ENCODE measurements around the gene LLGL2.

Gene LLGL2

GRCh38 chr17:75549246-75550138, 24.0 kb downstream of the LLGL2 start:
- peak; percentile 81 for DNase-seq (ENCODE audit: low read depth, low spot score)

GRCh38 chr17:75550139-75550465, 24.6 kb downstream of the LLGL2 start:
- DNase-seq (ENCODE audit: low read depth, low spot score), result peak; percentile 89

GRCh38 chr17:75551266-75551665, 25.8 kb downstream of the LLGL2 start:
- peak; percentile 67 for DNase-seq (ENCODE audit: low read depth, low spot score)

GRCh38 chr17:75552425-75553294, 27.2 kb downstream of the LLGL2 start:
- DNase-seq (ENCODE audit: low read depth, low spot score), result peak; percentile 98

- no peak for DNase-seq (ENCODE audit: low read depth, low spot score)
Observed at GRCh38 chr17:75553295-75554110, 28.0 kb downstream of the LLGL2 start.

- DNase-seq (ENCODE audit: low read depth, low spot score), result no peak
Observed at GRCh38 chr17:75555679-75556153, 30.2 kb downstream of the LLGL2 start.

- DNase-seq (ENCODE audit: low read depth, low spot score), result peak; percentile 77
Observed at GRCh38 chr17:75557075-75557851, 31.8 kb downstream of the LLGL2 start.

GRCh38 chr17:75557852-75558665, 32.6 kb downstream of the LLGL2 start:
- DNase-seq (ENCODE audit: low read depth, low spot score), result no peak

- DNase-seq (ENCODE audit: low read depth, low spot score), result no peak
Observed at GRCh38 chr17:75558666-75559530, 33.4 kb downstream of the LLGL2 start.

GRCh38 chr17:75559958-75560533, 34.5 kb downstream of the LLGL2 start:
- no peak for DNase-seq (ENCODE audit: low read depth, low spot score)

- no peak for DNase-seq (ENCODE audit: low read depth, low spot score)
Observed at GRCh38 chr17:75561927-75562603, 36.6 kb downstream of the LLGL2 start.

GRCh38 chr17:75563063-75563758, 37.7 kb downstream of the LLGL2 start:
- no peak for DNase-seq (ENCODE audit: low read depth, low spot score)

GRCh38 chr17:75564195-75564594, 38.7 kb downstream of the LLGL2 start:
- no peak for DNase-seq (ENCODE audit: low read depth, low spot score)

GRCh38 chr17:75565066-75565465, 39.6 kb downstream of the LLGL2 start:
- peak; percentile 76 for DNase-seq (ENCODE audit: low read depth, low spot score)

GRCh38 chr17:75565618-75566017, 40.1 kb downstream of the LLGL2 start:
- DNase-seq (ENCODE audit: low read depth, low spot score), result no peak

GRCh38 chr17:75566416-75566815, 40.9 kb downstream of the LLGL2 start:
- DNase-seq (ENCODE audit: low read depth, low spot score), result no peak

GRCh38 chr17:75566834-75567233, 41.3 kb downstream of the LLGL2 start:
- DNase-seq (ENCODE audit: low read depth, low spot score), result no peak

Measured in ELF-1 (cell line).